Spleen (tissue), 11 donors: ENCODE results near the gene THSD4. TPM values are rescaled to one million over a fixed set of nuclear protein-coding genes. Genes with fewer than 3 reads are reported as not detected.

ENCODE experiments used
- DNase-seq: peaks from one replicate; pipeline ENCODE4 v3.0.0-alpha.2; 2020
- H3K27ac ChIP-seq, 8 donors: fragments of 200-600 bp; sonication (generic) in 7 of 8; 1 replicate in 4 of 8; 2 replicates in 4 of 8; pipeline versions ENCODE4 v1.5.0 to v1.8.0; 2016 to 2021; ENCODE audit warnings: inconsistent platforms in 4 of 8, mild to moderate bottlenecking in 4 of 8, moderate library complexity in 1 of 8
- H3K27me3 ChIP-seq, 7 donors: fragments of 200-600 bp; sonication (generic) in 6 of 7; replicated peaks in 1 of 7; 1 replicate in 4 of 7; 2 replicates in 3 of 7; pipeline versions ENCODE4 v1.5.0 to v1.8.0; 2016 to 2021; ENCODE audit warnings: inconsistent platforms in 3 of 7, mild to moderate bottlenecking in 1 of 7
- H3K36me3 ChIP-seq, 6 donors: fragments of 200-600 bp; sonication (generic) in 5 of 6; 1 replicate in 4 of 6; 2 replicates in 2 of 6; pipeline versions ENCODE4 v1.5.0 to v1.8.0; 2016 to 2021; ENCODE audit warnings: inconsistent platforms in 2 of 6
- H3K4me1 ChIP-seq, 6 donors: fragments of 200-600 bp; sonication (generic) in 5 of 6; 1 replicate in 3 of 6; 2 replicates in 3 of 6; pipeline versions ENCODE4 v1.5.0 to v1.8.0; 2016 to 2021; ENCODE audit warnings: inconsistent platforms in 3 of 6
- H3K4me3 ChIP-seq, 8 donors: fragments of 200-600 bp; sonication (generic) in 7 of 8; 1 replicate in 4 of 8; 2 replicates in 4 of 8; pipeline versions ENCODE4 v1.5.0 to v1.8.0; 2016 to 2021; ENCODE audit warnings: inconsistent platforms in 4 of 8, mild to moderate bottlenecking in 4 of 8, moderate library complexity in 2 of 8
- H3K9me3 ChIP-seq, 8 donors: fragments of 200-600 bp; sonication (generic) in 7 of 8; 1 replicate in 4 of 8; 2 replicates in 4 of 8; pipeline versions ENCODE4 v1.5.0 to v1.8.0; 2016 to 2021; ENCODE audit warnings: inconsistent platforms in 4 of 8
- POLR2A ChIP-seq, 3 donors: fragments of 450-650 bp; IDR thresholded peaks; one replicate each; pipeline ENCODE4 v1.5.1; 2017; ENCODE audit warnings: antibody characterized with exemption in 3 of 3, mild to moderate bottlenecking in 1 of 3
- POLR2AphosphoS5 ChIP-seq, 3 donors: sonication (generic); formaldehyde crosslinking; IDR thresholded peaks; one replicate each; pipeline ENCODE4 v1.5.1; 2017; ENCODE audit warnings: antibody characterized with exemption in 3 of 3
- WGBS, 5 donors: extraction: QIAGEN DNeasy Blood & Tissue Kit in 3 of 5; methylation state at CpG; one replicate each; pipeline versions ENCODE4 v1.1.5 to v1.1.7; 2013 to 2018; 5-methylcytosine and 5-hydroxymethylcytosine counted together
- intact Hi-C: fragments of 100-400 bp; cut with DNase I; formaldehyde crosslinking; loops from one replicate; pipeline ENCODE4 v1.15.0; 2023; ENCODE audit warnings: low total_unique reads
- polyA plus RNA-seq, 3 donors: library from polyadenylated mRNA; stranded (reverse); fragments of 200-250 nt; gene quantifications; one replicate each; pipeline ENCODE4 v1.2.1, GENCODE V29; 2013
- total RNA-seq, 7 donors: library from RNA; depleted of rRNA in 3 of 7; stranded (reverse); fragments of >200 nt in 3 of 7; fragmentation: NEBNext Ultra II Directional in 4 of 7; extraction: Animal tissue kit (Norgen Biotek cat#: 25700) in 4 of 7; gene quantifications; one replicate each; pipeline versions ENCODE4 v1.1.0 to v1.2.1, GENCODE V29; 2016 to 2021
- TF ChIP-seq, protein P1 (sequence below), 11 experiments: fragments of 200-600 bp in 7 of 11; fragments of 450-650 bp in 4 of 11; sonication (generic) in 4 of 11; IDR thresholded peaks in 8 of 11; conservative IDR thresholded peaks in 3 of 11; 1 replicate in 7 of 11; 2 replicates in 4 of 11; pipeline versions ENCODE4 v1.4.0 to v1.8.0; 2016 to 2021; ENCODE audit warnings: antibody characterized with exemption in 11 of 11, inconsistent platforms in 4 of 11, mild to moderate bottlenecking in 1 of 11
- donor health status: healthy with polysubstance abuse.
- donor health status: DM: no; HTN: no; CAD: no; lungs with moderate emphysema.
- donor health status: DM: no; HTN: no; CAD: no.
- donor health status: Bipolar disorder and iron deficiency.
- donor health status: healthy.
- donor health status: DM: no; HTN: no; CAD: no.
- donor health status: DM: yes; HTN: yes; CAD: no.

THSD4 gene
- total and polyA plus RNA-seq, 10 donors = 0.29 to 11.3 (median 3.4) TPM

DNA sequence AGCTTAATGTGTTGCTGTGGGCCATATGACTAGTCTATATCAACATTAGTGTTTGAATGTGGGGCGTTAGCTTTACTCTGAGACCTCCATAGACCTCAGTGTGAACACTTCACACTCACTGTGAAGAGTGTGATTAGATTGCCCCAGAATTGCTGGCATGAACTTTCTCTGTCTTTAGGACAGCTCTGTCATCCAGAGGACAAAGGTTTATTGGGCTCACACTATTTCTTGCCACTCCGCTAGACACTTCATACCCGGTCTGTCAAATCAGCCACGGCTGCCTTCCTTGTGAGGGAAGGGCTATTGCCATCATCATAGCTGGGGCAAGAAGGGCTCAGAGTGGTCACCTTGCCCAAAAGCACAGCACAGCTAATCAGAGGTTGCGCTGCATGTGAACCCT, 378.3 kb downstream of the THSD4 start:
- TF ChIP-seq POLR2A (IDR thresholded peaks at IDR 0.05) = no peak
- no peak for TF ChIP-seq POLR2AphosphoS5 (IDR thresholded peaks at IDR 0.05)
- TF ChIP-seq, protein P1, sequence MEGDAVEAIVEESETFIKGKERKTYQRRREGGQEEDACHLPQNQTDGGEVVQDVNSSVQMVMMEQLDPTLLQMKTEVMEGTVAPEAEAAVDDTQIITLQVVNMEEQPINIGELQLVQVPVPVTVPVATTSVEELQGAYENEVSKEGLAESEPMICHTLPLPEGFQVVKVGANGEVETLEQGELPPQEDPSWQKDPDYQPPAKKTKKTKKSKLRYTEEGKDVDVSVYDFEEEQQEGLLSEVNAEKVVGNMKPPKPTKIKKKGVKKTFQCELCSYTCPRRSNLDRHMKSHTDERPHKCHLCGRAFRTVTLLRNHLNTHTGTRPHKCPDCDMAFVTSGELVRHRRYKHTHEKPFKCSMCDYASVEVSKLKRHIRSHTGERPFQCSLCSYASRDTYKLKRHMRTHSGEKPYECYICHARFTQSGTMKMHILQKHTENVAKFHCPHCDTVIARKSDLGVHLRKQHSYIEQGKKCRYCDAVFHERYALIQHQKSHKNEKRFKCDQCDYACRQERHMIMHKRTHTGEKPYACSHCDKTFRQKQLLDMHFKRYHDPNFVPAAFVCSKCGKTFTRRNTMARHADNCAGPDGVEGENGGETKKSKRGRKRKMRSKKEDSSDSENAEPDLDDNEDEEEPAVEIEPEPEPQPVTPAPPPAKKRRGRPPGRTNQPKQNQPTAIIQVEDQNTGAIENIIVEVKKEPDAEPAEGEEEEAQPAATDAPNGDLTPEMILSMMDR (IDR thresholded peaks at IDR 0.05 in 8 of 11, conservative IDR thresholded peaks at IDR 0.05 in 3 of 11) = no peak
- WGBS, 5 donors = 81 to 91% (median 88%) methylated on average over 4 to 5 of the region's 5 CpGs
- Histone ChIP-seq H3K4me1 (no peaks in the 10 kb centered on the region), H3K27ac (no peak overlapping the region), H3K9me3 (peaks cover 0 to 6% (median 0%) of the 10 kb centered on the region in 8 donors), H3K27me3 (peaks cover 0 to 10% (median 0%) of the 10 kb centered on the region in 7 donors), H3K36me3 (no peaks in the 10 kb centered on the region), H3K4me3 (no peak overlapping the region)
- DNase-seq = no peak
- intact Hi-C loops = no loop called here

DNA sequence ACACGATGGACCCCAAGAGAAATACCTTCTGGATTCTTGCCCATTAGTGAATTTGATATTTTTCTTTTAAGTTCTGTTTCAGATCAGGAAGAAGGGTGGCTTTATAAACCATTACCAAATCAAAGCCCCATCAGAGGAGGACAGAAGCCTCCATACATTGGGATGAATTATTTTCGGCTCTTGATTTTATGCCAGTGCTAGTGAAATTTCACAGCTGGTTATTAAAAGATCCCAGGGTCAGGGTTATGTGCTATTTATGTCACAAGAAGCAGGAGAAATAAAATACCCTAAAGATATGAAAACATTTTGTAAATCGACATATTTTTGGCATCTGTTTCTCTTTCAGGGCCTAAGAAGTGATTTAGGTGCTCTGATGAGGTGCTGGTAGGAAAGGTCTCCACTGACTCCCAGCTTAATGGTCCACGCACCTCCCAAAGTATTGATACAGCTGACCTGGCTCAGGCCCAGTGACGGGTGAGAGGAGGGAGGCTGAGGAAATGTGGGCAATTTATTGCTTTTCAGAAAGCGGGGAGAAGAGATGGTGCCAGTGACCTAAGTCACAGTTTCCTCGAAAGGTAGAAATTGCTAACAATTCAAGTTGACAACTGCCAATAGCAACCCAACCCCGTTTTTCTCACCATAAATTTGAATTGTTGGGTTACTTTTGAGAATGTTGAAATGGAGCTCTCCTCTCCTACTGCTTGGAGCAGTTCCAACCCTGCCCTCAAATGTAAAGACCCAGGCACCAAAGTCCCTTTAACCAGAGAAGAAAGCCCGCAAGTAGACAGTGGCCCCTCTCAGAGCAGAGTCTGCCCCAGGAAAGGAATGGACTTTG, 379.5 kb downstream of the THSD4 start:
- H3K27ac ChIP-seq = no peak overlapping the region
- 62 to 74% (median 70%) methylated on average over 9 of the region's 9 CpGs for WGBS, 5 donors
- no peaks in the 10 kb centered on the region for H3K4me1 ChIP-seq
- peaks cover 0 to 6% (median 0%) of the 10 kb centered on the region in 8 donors for H3K9me3 ChIP-seq
- no peaks in the 10 kb centered on the region for H3K36me3 ChIP-seq
- no peak overlapping the region for H3K4me3 ChIP-seq
- intact Hi-C loops = no loop called here
- no peak for DNase-seq
- TF ChIP-seq POLR2AphosphoS5 (IDR thresholded peaks at IDR 0.05) (no peak), POLR2A (IDR thresholded peaks at IDR 0.05) (no peak)
- TF ChIP-seq, protein P1 (IDR thresholded peaks at IDR 0.05 in 8 of 11, conservative IDR thresholded peaks at IDR 0.05 in 3 of 11) = no peak
- H3K27me3 ChIP-seq = peaks cover 0 to 4% (median 0%) of the 10 kb centered on the region in 7 donors

DNA sequence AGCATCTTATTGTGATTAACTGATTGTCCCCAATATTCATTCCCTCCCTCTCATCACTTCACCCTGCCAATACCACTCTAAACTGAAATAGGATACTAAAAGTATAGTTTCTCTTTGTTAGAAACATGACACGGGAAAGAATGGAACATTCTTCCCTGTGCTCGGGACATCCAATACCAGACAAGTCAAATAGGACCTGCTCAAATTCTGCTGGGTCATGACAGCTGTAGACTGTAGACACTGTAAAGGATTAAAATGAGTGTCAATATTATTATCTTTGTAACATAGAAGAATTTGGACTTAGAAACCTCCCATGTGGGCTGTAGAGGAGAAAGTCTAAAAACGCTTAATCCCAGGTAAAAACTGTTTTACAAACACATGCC, 380.1 kb downstream of the THSD4 start:
- TF ChIP-seq POLR2A (IDR thresholded peaks at IDR 0.05) (no peak), POLR2AphosphoS5 (IDR thresholded peaks at IDR 0.05) (no peak)
- TF ChIP-seq, protein P1 (IDR thresholded peaks at IDR 0.05 in 8 of 11, conservative IDR thresholded peaks at IDR 0.05 in 3 of 11) = no peak
- H3K9me3 ChIP-seq = peaks cover 0 to 8% (median under 1%) of the 10 kb centered on the region in 8 donors
- no peak for DNase-seq
- H3K27ac ChIP-seq = no peak overlapping the region
- WGBS, 5 donors = 58 to 67% (median 62%) methylated on average over 3 of the region's 3 CpGs
- no peaks in the 10 kb centered on the region for H3K4me1 ChIP-seq
- intact Hi-C loops = no loop called here
- H3K27me3 ChIP-seq = peaks cover 0 to 2% (median 0%) of the 10 kb centered on the region in 7 donors
- H3K4me3 ChIP-seq = no peak overlapping the region
- H3K36me3 ChIP-seq = no peaks in the 10 kb centered on the region

DNA sequence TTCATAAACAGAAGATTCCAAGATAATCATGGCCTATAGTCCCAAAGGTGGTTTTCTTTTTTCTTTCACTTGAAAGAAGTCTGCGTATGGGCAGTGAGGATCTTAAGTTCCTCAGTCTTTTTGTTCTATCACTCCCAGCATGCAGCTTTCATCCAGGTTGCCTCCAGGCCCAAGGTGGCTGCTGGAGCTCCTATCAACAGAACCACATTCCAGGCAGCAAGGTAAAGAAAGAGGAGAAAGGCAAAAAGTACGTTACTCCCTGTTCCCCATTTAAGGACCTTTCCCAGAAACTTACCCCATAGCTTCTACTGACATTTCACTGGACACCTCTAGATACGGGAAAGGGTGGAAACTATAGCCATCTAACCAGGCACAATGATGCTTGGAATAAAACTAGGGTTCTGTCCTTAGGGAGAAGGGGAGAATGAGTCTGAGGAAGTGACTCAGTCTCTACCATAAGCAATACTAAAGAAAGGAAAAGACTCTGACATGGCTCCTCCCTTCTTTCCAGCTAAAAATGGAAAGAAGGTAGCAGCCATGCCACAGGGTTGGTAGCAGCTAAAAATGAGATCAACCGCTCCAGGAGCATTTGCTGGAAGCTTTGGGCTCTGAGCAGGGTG, 381.2 kb downstream of the THSD4 start:
- no peak for DNase-seq
- Histone ChIP-seq H3K4me1 (no peaks in the 10 kb centered on the region), H3K4me3 (no peak overlapping the region), H3K27me3 (no peaks in the 10 kb centered on the region), H3K27ac (no peak overlapping the region), H3K9me3 (peaks cover 0 to 12% (median under 1%) of the 10 kb centered on the region in 8 donors), H3K36me3 (no peaks in the 10 kb centered on the region)
- 54 to 68% (median 64%) methylated on average over 4 of the region's 4 CpGs for WGBS, 5 donors
- TF ChIP-seq POLR2A (IDR thresholded peaks at IDR 0.05) = no peak
- TF ChIP-seq, protein P1 (IDR thresholded peaks at IDR 0.05 in 8 of 11, conservative IDR thresholded peaks at IDR 0.05 in 3 of 11) = no peak
- no peak for TF ChIP-seq POLR2AphosphoS5 (IDR thresholded peaks at IDR 0.05)
- intact Hi-C loops = no loop called here
